NCI-H510A treated with DMSO at 0.1 percent for 48 hours (cell line): Measurements from ENCODE around the gene ZNF398.

Experiments used
- DNase-seq: peaks from one replicate; lab custom pipeline; 2025; lab: John Stamatoyannopoulos, UW

Gene ZNF398

GRCh38 chr7:149228831-149229471, 81.7 kb downstream of the ZNF398 start:
- DNase-seq: no peak

GRCh38 chr7:149229526-149229925, 82.3 kb downstream of the ZNF398 start:
- no peak for DNase-seq

- DNase-seq: no peak
Observed at GRCh38 chr7:149232362-149232761, 85.1 kb downstream of the ZNF398 start.
